Endodermal cell (in vitro differentiated cells): ENCODE measurements around the gene SPACA4. TPM values are rescaled to one million over a fixed set of nuclear protein-coding genes. Genes with fewer than 3 reads are reported as not detected.

ENCODE experiments used
- DNase-seq: peaks from one replicate; pipeline ENCODE4 v3.0.0-alpha.2; 2017
- H3K27ac ChIP-seq: 2 replicates; pipeline ENCODE4 v1.5.1; 2013; ENCODE audit warnings: mild to moderate bottlenecking, low read depth, low read length, moderate library complexity
- H3K27me3 ChIP-seq: 2 replicates; pipeline ENCODE4 v1.6.1; 2013; ENCODE audit warnings: mild to moderate bottlenecking, low read length, moderate library complexity; ENCODE audit not compliant: insufficient read depth, control insufficient read depth, poor library complexity, severe bottlenecking
- H3K36me3 ChIP-seq: 2 replicates; pipeline ENCODE4 v1.7.0; 2013; ENCODE audit warnings: mild to moderate bottlenecking, low read length, moderate library complexity; ENCODE audit not compliant: control insufficient read depth, insufficient read depth
- H3K4me1 ChIP-seq: one replicate; pipeline ENCODE4 v1.7.0; 2013; ENCODE audit warnings: low read length; ENCODE audit not compliant: control insufficient read depth, insufficient read depth
- H3K4me3 ChIP-seq: 2 replicates; pipeline ENCODE4 v1.5.1; 2013; ENCODE audit warnings: mild to moderate bottlenecking, low read length, moderate library complexity
- H3K9ac ChIP-seq: 2 replicates; pipeline ENCODE4 v1.6.1; 2013; ENCODE audit warnings: mild to moderate bottlenecking, low read length, moderate library complexity; ENCODE audit not compliant: poor library complexity, severe bottlenecking; ENCODE audit errors: extremely low read depth
- H3K9me3 ChIP-seq: 2 replicates; pipeline ENCODE4 v1.6.1; 2013; ENCODE audit warnings: mild to moderate bottlenecking, low read length, moderate library complexity; ENCODE audit not compliant: control insufficient read depth
- H3K27ac Mint-ChIP-seq: 2 replicates; pipeline ENCODE4 v1.8.0; 2020; ENCODE audit warnings: mixed read lengths
- H3K27me3 Mint-ChIP-seq: 2 replicates; pipeline ENCODE4 v1.8.0; 2021; ENCODE audit warnings: mild to moderate bottlenecking, mixed read lengths; ENCODE audit not compliant: insufficient read depth
- H3K36me3 Mint-ChIP-seq: 2 replicates; pipeline ENCODE4 v1.8.0; 2020; ENCODE audit warnings: low read depth, mixed read lengths
- H3K4me1 Mint-ChIP-seq: 2 replicates; pipeline ENCODE4 v1.8.0; 2020; ENCODE audit warnings: mixed read lengths
- H3K4me3 Mint-ChIP-seq: 2 replicates; pipeline ENCODE4 v1.8.0; 2020; ENCODE audit warnings: mild to moderate bottlenecking, moderate library complexity, mixed read lengths
- H3K9me3 Mint-ChIP-seq: 2 replicates; pipeline ENCODE4 v1.8.0; 2020; ENCODE audit warnings: mild to moderate bottlenecking, mixed read lengths
- CTCF ChIP-seq: fragments of 200-600 bp; sonication (generic); conservative IDR thresholded peaks from 2 replicates; pipeline ENCODE4 v1.5.0; 2021; ENCODE audit warnings: antibody characterized with exemption, mild to moderate bottlenecking
- WGBS, 2 experiments: methylation state at CpG; one replicate each; pipeline versions ENCODE4 v1.1.5 to v1.1.7; 2013; ENCODE audit warnings: missing lambda C conversion rate in 2 of 2, mixed read lengths in 1 of 2; ENCODE audit not compliant: insufficient coverage in 1 of 2, insufficient read length in 1 of 2; 5-methylcytosine and 5-hydroxymethylcytosine counted together
- total RNA-seq, 2 donors: library from RNA; stranded (reverse); fragmentation: NEBNext Ultra II Directional in 1 of 2; extraction: Animal tissue kit (Norgen Biotek cat#: 25700) in 1 of 2; gene quantifications; 2 replicates in 1 of 2; 3 replicates in 1 of 2; pipeline ENCODE4 v1.2.1, GENCODE V29; 2021

SPACA4 gene
- total RNA-seq, 2 donors from 2014 or later, result not detected

GRCh38 chr19:48636859-48637448, 30.4 kb downstream of the SPACA4 start, which contains the start of gene DBP:
Gene DBP (minus strand): TSS chr19:48637379. CDS start chr19:48636994, 385 bp downstream.
- peaks cover 11% of the 10 kb centered on the region for H3K27me3 ChIP-seq
- Mint-ChIP-seq H3K36me3 (peaks cover 21% of the 10 kb centered on the region), H3K4me3 (peak within 1 kb of the TSS; percentile 61), H3K27ac (peak within 1 kb of the TSS; percentile 92), H3K9me3 (peaks cover 2% of the 10 kb centered on the region), H3K27me3 (peaks cover 49% of the 10 kb centered on the region), H3K4me1 (peaks cover 21% of the 10 kb centered on the region)
- H3K9me3 ChIP-seq, result no peaks in the 10 kb centered on the region
- DNase-seq, result peak; percentile 83
- peak; percentile 43 for TF ChIP-seq CTCF
- H3K4me3 ChIP-seq, result peak within 1 kb of the TSS; percentile 80
- peak within 1 kb of the TSS; percentile 20 for H3K9ac ChIP-seq
- H3K36me3 ChIP-seq, result no peaks in the 10 kb centered on the region
- peaks cover 12% of the 10 kb centered on the region for H3K4me1 ChIP-seq
- 0 to 1% methylated on average over 25 to 39 of the region's 40 CpGs for WGBS, 2 experiments
- peak within 1 kb of the TSS; percentile 95 for H3K27ac ChIP-seq

GRCh38 chr19:48637449-48637947, 31.0 kb downstream of the SPACA4 start:
- H3K4me3 ChIP-seq, result peak overlapping the region; percentile 80
- Mint-ChIP-seq H3K9me3 (peaks cover 2% of the 10 kb centered on the region), H3K36me3 (peaks cover 20% of the 10 kb centered on the region), H3K4me3 (peak overlapping the region; percentile 61), H3K27ac (peak overlapping the region; percentile 92), H3K4me1 (peaks cover 21% of the 10 kb centered on the region), H3K27me3 (peaks cover 49% of the 10 kb centered on the region)
- DNase-seq, result peak; percentile 99
- TF ChIP-seq CTCF, result no peak
- H3K4me1 ChIP-seq, result peaks cover 11% of the 10 kb centered on the region
- peak overlapping the region; percentile 95 for H3K27ac ChIP-seq
- H3K36me3 ChIP-seq, result no peaks in the 10 kb centered on the region
- H3K9me3 ChIP-seq, result no peaks in the 10 kb centered on the region
- H3K9ac ChIP-seq, result peak overlapping the region; percentile 20
- WGBS, 2 experiments, result 1 to 4% methylated on average over 16 to 38 of the region's 38 CpGs
- H3K27me3 ChIP-seq, result peaks cover 11% of the 10 kb centered on the region

DNA sequence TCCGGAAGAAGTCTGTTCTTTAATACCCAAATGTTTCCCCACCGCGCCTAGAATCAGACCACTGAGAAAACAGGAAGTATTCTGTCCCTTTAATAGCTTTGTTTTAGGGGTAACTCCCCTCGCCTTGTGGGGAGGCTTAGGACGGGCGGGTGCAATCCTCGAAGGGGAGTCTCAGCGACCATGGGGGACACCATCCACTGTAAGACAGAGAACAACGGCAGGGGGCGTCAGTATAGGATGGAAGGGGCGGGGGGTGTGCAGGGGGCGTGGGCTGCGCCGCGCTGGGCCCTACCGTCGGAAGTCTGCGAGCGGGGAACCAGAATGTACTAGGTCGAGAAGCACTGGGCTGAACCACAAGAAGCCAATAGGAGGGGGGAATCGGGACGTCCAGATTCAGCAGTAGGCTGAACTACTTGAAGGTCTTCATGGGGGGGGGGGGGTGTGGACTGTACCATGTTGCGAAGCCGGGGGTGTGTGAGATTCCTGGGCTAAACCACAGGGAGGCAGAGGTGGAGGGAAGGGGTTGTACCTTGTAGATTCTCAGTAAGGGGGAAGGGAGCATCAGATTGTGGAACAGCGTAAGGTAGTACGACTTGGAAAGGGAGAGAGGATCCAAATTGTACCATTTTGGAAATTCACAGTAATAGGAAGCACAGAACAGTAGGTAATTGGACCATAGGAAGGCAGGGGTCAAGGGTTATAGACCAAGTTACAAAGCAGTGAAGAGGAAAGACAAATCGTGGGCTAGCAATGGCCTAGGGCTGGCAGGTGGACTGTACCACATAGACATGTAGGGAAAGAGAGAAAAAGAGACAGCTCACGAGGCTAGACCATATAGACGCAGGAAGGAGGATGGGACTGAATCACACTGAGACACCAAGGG, 31.6 kb downstream of the SPACA4 start:
- DNase-seq, result peak; percentile 96
- Mint-ChIP-seq H3K27me3 (peaks cover 49% of the 10 kb centered on the region), H3K4me3 (peak overlapping the region; percentile 61), H3K4me1 (peaks cover 21% of the 10 kb centered on the region), H3K9me3 (peaks cover 2% of the 10 kb centered on the region), H3K36me3 (peaks cover 25% of the 10 kb centered on the region), H3K27ac (peak overlapping the region; percentile 92)
- Histone ChIP-seq H3K9me3 (no peaks in the 10 kb centered on the region), H3K27ac (peak overlapping the region; percentile 95), H3K36me3 (no peaks in the 10 kb centered on the region), H3K4me1 (peaks cover 4% of the 10 kb centered on the region), H3K27me3 (peaks cover 11% of the 10 kb centered on the region), H3K4me3 (peak overlapping the region; percentile 80), H3K9ac (peak overlapping the region; percentile 20)
- peak; percentile 29 for TF ChIP-seq CTCF
- 21 to 27% methylated on average over 19 to 29 of the region's 29 CpGs for WGBS, 2 experiments
